Coronary artery (tissue), 2 donors: ENCODE measurements around the gene GASK1A.

Source experiments
- DNase-seq: peaks from one replicate; pipeline ENCODE4 v3.0.0-alpha.2; 2017; ENCODE audit warnings: low spot score
- H3K27ac ChIP-seq, 2 donors: fragments of 200-600 bp; sonication (generic); one replicate each; pipeline ENCODE4 v1.5.1; 2016 to 2019
- H3K4me3 ChIP-seq: fragments of 200-600 bp; sonication (generic); 2 replicates; pipeline ENCODE4 v1.5.1; 2016; ENCODE audit warnings: mild to moderate bottlenecking, moderate library complexity
- TF ChIP-seq, protein P1 (sequence below): fragments of 200-600 bp; sonication (generic); IDR thresholded peaks from one replicate; pipeline ENCODE4 v1.5.1; 2019; ENCODE audit warnings: antibody characterized with exemption

The GASK1A gene

DNA sequence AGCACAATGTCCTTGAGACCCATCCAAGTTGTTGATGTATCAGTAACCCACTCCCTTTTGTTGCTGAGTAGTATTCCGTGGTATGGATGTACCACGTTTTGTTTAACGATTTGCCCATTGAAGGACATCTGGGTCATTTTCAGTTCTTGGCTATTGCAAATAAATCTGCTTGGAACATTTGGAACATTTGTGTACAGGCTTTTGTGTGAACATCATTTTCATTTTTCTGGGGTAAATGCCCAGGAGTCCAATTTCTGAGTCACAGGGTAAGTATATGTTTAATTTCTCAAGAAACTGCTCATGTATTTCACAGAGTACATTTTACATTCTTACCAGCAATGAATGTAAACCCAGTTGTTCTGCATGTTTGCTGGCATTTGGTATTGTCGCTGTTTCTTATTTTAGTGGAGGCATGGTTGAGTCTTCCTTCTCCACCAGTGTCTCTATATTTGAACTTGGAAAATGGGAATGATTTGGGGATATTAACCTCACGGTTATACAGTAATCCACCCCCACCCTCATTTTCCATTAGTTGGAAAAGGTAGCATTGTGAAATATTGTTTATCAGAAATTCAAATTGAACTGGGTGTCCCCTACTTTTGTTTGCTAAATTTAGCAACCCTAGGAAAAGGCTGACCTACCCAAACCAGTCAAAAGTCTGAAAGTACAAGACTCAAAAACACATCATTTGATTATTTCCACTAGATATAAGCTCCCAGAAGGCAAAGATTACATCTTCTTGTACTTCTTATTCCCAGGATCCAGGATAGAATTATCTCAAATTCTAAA, 96.0 kb downstream of the GASK1A start:
- DNase-seq, result no peak
- no peak overlapping the region for H3K4me3 ChIP-seq
- TF ChIP-seq, protein P1, sequence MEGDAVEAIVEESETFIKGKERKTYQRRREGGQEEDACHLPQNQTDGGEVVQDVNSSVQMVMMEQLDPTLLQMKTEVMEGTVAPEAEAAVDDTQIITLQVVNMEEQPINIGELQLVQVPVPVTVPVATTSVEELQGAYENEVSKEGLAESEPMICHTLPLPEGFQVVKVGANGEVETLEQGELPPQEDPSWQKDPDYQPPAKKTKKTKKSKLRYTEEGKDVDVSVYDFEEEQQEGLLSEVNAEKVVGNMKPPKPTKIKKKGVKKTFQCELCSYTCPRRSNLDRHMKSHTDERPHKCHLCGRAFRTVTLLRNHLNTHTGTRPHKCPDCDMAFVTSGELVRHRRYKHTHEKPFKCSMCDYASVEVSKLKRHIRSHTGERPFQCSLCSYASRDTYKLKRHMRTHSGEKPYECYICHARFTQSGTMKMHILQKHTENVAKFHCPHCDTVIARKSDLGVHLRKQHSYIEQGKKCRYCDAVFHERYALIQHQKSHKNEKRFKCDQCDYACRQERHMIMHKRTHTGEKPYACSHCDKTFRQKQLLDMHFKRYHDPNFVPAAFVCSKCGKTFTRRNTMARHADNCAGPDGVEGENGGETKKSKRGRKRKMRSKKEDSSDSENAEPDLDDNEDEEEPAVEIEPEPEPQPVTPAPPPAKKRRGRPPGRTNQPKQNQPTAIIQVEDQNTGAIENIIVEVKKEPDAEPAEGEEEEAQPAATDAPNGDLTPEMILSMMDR, result no peak
- no peak overlapping the region for H3K27ac ChIP-seq

DNA sequence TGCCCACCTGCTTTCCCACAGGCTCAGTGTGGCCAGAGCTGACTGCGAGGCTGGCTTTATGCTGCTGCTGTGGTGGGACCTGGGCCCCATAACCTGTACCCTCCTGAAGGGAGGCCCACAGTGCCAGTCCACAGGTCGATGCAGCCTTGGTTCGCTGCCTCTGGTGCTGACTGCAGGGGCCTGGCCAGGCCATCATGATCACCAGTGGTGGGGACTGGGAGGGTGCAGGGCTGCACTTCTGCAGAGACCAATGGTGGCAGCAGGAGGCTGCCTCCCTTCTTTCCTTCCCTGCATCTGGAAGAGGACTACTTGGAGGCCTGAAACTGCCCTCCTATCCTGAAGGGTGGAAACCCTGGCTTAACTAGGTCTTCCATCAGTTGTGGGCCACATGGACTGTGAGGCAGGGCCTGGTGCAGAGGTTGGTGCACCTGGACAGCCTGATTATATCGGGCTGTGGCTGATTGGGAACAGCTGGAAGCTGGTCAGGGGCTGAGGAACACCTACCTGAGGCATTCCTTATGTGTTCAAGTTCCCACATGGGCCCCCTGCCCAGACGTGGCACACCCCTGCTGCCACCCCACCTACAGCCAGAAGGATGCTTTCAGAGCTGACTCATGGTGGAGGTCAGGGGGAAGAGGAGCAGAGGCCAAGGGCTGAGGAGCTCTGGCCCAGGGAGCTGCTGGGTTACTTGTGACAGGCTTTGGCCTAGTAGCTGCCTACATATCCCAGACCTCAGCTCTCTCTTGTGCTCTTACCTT, 97.0 kb downstream of the GASK1A start:
- H3K4me3 ChIP-seq, result no peak overlapping the region
- TF ChIP-seq, protein P1, result no peak
- DNase-seq, result no peak
- no peak overlapping the region for H3K27ac ChIP-seq

DNA sequence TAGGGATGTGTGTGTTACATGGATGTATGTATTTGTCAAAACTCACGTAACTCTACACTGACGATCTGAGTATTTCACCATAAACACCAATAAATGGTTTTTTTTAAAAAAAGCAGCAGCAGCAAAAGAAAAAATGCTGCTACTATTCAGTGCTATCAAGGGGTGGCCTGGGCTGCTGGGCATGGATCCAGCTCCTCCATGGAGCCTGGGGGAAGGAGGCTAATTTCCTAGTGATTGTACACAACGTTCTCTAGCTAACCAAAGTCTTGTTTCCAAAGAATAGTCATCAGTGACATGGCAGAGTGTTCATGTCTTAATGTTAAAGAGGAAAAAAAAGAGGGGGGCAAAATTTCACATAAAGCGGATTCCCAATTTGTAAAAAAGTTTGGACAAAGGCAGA, 97.7 kb downstream of the GASK1A start:
- TF ChIP-seq, protein P1, result no peak
- Histone ChIP-seq H3K27ac (no peak overlapping the region), H3K4me3 (no peak overlapping the region)
- DNase-seq, result no peak

DNA sequence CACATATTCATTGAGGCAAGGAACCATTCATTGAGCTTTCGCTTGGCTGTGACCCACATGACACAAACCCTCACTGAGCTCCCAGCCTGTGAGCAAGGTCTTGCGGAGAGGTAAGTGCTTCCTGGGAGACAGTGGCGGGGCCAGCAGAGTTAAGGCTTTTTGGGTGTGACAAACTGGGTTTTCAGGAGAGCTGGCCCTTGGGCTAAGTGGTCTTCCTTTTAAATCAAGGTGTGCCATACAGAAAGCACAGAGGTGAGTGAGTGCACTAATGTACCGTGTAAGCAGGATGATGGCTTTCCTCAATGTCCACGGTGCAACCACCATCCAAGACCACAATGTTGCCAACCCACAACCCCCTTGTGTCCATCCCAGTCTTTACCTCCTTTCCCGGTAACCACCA, 98.2 kb downstream of the GASK1A start:
- TF ChIP-seq, protein P1, result no peak
- H3K27ac ChIP-seq, result no peak overlapping the region
- no peak overlapping the region for H3K4me3 ChIP-seq
- DNase-seq, result no peak

DNA sequence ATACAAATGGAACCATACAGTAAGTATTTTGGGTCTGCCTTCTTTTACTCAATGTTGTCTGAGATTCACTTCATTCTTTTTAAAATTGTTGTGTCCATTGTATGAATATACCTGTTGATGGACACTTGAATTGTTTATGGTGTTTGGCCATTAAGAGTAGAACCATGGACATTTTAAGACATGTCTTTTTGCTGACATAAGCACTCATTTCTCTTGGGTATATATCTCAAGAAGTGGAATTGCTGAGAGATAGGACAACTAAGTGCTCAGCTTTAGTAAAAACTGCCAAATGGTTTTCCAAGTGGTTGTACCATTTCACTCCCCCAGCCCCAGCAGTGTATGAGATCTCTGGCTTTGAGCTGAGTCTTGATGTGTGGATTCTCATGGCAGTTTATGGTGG, 98.6 kb downstream of the GASK1A start:
- no peak for DNase-seq
- no peak overlapping the region for H3K4me3 ChIP-seq
- H3K27ac ChIP-seq, result no peak overlapping the region
- TF ChIP-seq, protein P1, result no peak

DNA sequence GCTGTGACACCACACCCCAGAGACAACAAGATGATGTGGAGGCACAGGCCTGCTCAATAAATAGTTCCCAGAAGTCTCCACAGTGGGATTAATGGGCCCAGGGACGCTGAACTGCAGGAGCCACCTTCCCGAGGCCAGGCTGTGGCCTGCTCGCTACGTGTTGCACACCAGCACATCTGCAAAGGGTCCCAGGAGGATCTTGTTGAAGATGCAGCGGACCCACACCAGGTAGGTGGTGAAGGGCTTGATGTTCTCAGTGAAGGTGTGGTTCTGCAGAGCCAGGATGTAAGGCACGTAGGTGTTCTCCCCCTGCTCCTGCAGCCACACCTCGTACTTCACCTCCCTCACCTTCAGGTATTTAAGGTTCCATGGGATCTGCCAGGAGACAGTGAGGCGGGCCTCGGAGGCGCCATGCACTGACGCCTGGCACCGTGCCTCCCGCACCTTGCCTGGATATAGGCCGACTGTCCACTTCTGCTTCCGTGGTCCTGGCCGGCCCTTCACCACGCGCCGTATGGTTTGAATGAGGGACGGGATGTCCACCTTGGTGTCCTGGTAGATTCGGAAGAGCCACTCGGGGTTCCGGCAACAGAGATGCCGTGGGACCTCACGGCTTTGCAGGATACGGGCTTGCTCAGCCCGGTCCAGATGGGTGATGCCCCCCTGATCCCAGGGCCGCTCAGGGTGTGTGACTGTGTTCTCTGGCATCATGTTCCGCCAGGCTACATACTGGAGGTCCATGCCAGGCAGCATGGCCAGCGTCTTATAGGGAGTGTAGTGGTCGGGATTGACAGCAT, 100.6 kb downstream of the GASK1A start:
- Histone ChIP-seq H3K4me3 (no peak overlapping the region), H3K27ac (no peak overlapping the region)
- DNase-seq, result no peak
- TF ChIP-seq, protein P1, result no peak
